ENCODE results near the gene HMBS.

- no peak for TF ChIP-seq POLR2A (IDR thresholded peaks at IDR 0.05)
- TF ChIP-seq CTCF (IDR thresholded peaks at IDR 0.05): no peak
Observed at GRCh38 chr11:119115484-119116234, 31.0 kb downstream of the HMBS start.
